GM18517 (cell line): ENCODE measurements around the gene TTC23.
"Not testable (repeated sequence)": the region's sequence is repeated elsewhere in the genome, so short reads cannot be mapped to it uniquely, and the experiment has no call there.

Experiments
- ATAC-seq: cut with Tn5 transposase; IDR thresholded peaks from one replicate; pipeline ENCODE4 v1.9.1; 2021; ENCODE audit warnings: mild to moderate bottlenecking, moderate library complexity; ENCODE audit not compliant: unreplicated experiment

TTC23 gene

GRCh38 chr15:99201408-99202175 is 47.8 kb downstream of the TTC23 start:
- ATAC-seq = no peak

GRCh38 chr15:99197856-99198255 is 51.5 kb downstream of the TTC23 start:
- no peak for ATAC-seq

GRCh38 chr15:99192181-99192580 is 57.2 kb downstream of the TTC23 start:
- ATAC-seq = not testable (repeated sequence)

DNA sequence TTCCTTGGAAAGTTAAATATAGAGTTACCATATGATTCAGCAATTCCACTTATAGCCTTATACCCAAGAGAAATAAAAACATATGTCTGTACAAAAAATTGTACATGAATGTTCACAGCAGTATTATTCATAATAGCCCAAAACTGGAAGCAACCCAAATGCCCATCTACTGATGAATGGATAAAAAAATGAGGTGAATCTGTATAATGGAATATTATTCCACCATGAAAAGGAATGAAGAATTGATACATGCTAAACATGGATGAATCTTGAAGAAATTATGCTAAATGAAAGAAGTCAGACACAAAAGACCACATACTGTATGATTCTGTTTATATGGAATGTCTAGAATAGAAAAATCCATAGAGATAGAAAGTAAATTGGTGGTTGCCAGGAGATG is 61.4 kb downstream of the TTC23 start:
- ATAC-seq = no peak

GRCh38 chr15:99185414-99186130 is 63.8 kb downstream of the TTC23 start:
- no peak for ATAC-seq

- ATAC-seq = no peak
Measured at GRCh38 chr15:99182791-99183190, 66.6 kb downstream of the TTC23 start.

- ATAC-seq = no peak
Measured at GRCh38 chr15:99181545-99181971, 67.8 kb downstream of the TTC23 start.

DNA sequence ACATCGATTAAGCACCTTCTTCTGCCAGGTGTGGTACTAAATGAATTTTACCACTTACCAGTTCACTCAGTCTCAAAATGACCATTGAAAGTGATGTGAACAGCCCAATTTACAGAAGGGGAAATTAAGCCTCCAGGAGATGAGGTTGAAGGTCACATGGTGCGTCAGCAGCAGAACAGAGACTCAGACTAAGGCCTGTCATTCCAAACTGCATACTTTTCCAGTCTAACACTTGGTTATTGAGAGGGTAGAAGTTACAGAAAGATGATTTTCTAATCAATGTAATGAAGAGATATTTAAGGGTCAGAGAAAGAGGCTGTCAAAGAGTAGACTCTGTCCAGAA is 68.4 kb downstream of the TTC23 start:
- no peak for ATAC-seq

DNA sequence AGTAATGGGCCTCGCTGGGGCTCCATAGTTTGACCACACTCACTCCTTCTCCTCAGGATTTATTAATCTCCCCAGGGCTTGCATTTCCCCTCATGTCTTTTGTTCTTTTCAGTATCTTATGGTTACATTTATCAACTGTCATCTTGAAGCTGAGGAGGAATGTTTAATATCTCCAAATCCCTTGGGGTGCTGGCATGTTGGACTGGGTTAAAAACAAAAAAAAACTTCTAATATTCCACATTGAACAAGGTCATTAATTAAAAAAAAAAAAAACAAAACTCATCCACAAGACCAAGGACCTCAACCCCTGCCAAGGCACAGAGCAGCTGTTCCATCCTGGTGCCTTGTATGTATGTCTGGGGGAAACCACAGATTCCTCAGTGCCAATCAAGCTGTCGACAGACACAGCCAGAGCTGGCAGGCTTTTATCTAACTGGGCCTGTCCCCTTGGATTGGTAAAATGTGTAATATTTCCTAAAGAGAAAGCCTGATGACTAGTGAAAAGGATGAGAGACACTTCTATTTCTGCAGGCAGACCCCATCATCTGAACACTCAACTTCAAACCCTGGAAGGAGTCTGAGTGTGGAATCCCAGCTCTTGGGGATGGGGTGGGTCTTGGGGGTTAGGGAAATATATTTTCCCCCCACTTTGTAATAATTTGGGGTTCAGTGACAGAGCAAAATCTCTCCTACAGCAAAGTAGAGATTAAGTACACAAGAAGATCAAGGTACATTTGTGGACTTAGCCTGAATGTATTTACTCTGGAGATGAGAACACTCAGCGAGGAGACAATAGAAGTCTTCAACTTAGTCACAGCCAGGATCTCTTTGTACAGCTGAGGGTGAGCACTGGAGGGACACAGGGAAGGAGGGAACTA is 69.1 kb downstream of the TTC23 start:
- ATAC-seq = no peak

GRCh38 chr15:99177679-99178078 is 71.7 kb downstream of the TTC23 start:
- no peak for ATAC-seq

DNA sequence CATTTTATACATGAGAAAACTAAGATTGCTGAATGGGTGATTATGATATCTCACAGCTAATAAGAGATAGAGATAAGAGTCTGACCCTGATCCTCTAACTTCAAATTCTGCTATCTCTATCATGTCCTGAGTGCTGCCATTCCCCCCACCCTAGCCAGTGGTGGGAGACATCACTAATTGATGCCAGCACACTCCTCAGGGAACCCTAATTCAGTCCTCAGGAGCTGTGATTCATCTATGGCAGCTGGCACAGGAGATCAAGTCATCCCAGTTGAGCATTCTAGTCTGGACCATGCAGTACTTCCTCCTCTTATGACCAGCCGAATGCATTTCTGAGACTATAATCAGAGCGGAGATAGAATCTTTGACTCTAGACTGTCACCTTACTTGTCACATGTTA is 72.6 kb downstream of the TTC23 start:
- ATAC-seq = no peak

GRCh38 chr15:99174567-99175395 is 74.6 kb downstream of the TTC23 start:
- ATAC-seq = no peak

GRCh38 chr15:99172989-99173388 is 76.4 kb downstream of the TTC23 start:
- ATAC-seq = no peak

- no peak for ATAC-seq
Measured at GRCh38 chr15:99172171-99172570, 77.2 kb downstream of the TTC23 start.

GRCh38 chr15:99170476-99171065 is 78.8 kb downstream of the TTC23 start:
- no peak for ATAC-seq

DNA sequence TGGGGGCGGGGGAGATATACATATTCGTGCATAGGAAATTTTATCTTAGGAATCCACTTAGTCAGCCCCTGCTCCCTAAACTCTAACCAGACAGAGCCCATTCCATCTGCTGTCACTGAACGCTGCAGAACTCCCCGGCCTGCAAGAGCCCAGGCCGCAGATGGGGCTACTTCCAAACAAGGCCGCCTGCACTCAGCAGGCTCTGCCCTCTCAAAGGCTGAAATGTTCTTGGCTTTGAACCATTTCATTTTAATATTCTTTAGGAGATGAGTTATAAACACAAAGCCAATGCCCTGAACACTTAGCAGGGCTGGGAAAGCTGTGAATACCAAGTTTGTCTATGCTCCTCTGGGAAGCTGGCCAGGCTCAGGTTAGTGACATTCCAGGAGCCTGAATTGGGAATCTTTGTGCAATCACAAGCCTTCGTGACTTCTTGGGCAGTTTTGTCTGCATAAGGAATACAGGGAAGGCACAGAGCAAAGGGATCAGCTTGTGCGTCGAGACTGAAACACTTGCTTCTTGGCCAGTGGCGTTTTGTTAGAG is 79.5 kb downstream of the TTC23 start:
- ATAC-seq = no peak

DNA sequence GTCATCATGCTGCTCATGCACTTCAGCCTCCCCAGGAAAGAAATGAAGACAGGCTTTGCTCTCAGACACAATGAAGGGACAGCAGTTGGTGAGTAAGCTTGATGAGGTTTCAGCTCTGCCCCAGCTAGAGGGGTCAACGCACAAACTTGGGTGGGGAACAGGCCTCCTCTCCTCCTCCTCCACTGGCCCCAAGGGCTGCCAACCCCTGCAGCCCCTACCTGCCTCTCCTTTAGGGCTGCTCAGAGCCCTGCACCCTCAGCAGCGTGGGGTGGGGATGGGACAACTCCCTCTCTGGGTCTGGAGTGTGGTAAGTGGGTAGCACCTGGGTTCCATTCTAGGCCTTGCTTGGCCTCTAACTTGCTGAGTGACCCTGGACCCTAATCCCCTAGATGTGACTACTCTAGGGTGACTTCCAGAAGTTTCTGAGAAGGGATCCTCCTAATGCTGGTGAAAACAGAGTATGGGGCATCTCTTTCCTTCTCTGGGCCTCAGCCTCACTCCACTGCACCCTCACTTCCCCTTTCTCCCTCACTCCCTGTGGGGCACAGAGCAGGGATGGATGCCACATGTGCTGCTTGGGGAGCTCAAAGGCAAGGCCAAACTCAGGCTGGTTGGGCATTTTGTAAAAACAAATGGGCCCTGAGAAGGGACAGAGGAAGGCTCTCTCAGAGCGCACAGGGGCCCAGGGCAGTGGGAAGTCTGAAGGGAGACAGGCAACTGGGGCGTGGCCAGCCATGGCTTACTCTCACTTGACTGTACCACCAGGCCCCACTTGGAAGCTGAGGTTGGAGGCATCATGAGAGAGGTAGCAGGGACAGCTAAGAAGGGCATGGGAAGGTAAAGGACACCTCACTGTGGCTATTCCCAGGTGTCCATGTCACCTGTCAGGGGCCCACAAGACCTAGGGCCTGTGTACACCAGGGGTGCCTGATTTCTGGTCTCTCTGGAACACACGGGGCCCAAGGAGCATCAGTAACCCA is 80.5 kb downstream of the TTC23 start:
- ATAC-seq = no peak

DNA sequence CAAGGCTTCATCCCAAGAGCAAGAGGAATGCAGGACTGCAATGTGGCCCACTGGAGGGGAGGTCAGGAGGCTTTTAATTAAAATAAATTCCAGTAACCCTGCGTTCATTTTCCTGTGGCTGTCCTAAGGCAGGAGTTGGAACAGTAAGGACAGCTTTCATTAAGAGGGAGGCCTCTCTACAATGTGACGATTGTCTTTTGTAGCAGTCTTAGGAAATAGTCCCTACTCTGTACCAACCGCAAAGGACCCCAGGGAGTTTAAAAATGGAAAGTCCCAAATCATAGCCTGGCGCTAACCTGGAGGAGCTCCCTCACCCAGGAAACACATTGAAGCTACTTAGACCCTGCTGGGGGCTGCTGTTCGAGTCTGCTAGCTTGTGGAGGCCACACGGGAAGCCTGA is 81.7 kb downstream of the TTC23 start:
- ATAC-seq = peak; percentile 55

- no peak for ATAC-seq
Measured at GRCh38 chr15:99167201-99167600, 82.2 kb downstream of the TTC23 start.
